Gastrocnemius medialis (tissue), 4 donors: ENCODE measurements around the gene COQ5. TPM values are rescaled to one million over a fixed set of nuclear protein-coding genes. Genes with fewer than 3 reads are reported as not detected.

Source experiments
- ATAC-seq, 2 donors: fragments of 150-250 bp; one replicate each; pipeline ENCODE4 v1.9.1; 2016
- DNase-seq, 2 donors: peaks; one replicate each; pipeline ENCODE4 v3.0.0-alpha.2; 2019
- H3K27ac ChIP-seq, 4 donors: fragments of 200-600 bp; sonication (generic); 1 replicate in 1 of 4; 2 replicates in 3 of 4; pipeline ENCODE4 v1.5.1; 2016 to 2018; ENCODE audit warnings: mild to moderate bottlenecking in 2 of 4, moderate library complexity in 1 of 4
- H3K27me3 ChIP-seq, 3 donors: fragments of 200-600 bp; sonication (generic) in 2 of 3; 1 replicate in 1 of 3; 2 replicates in 2 of 3; pipeline versions ENCODE4 v1.5.1 to v1.6.0; 2016 to 2019; ENCODE audit warnings: mild to moderate bottlenecking in 1 of 3, moderate library complexity in 1 of 3
- H3K36me3 ChIP-seq, 2 donors: fragments of 200-600 bp; sonication (generic) in 1 of 2; one replicate each; pipeline ENCODE4 v1.5.1; 2017 to 2018
- H3K4me1 ChIP-seq, 2 donors: fragments of 200-600 bp; sonication (generic) in 1 of 2; one replicate each; pipeline ENCODE4 v1.5.1; 2016 to 2017; ENCODE audit warnings: mild to moderate bottlenecking in 2 of 2
- H3K4me3 ChIP-seq, 4 donors: fragments of 200-600 bp; sonication (generic) in 3 of 4; 1 replicate in 1 of 4; 2 replicates in 3 of 4; pipeline ENCODE4 v1.5.1; 2016 to 2019; ENCODE audit warnings: mild to moderate bottlenecking in 2 of 4
- H3K9me3 ChIP-seq, 3 donors: fragments of 200-600 bp; sonication (generic) in 2 of 3; 1 replicate in 1 of 3; 2 replicates in 2 of 3; pipeline ENCODE4 v1.5.1; 2016 to 2019
- POLR2A ChIP-seq, 2 donors: fragments of 450-650 bp; IDR thresholded peaks; one replicate each; pipeline ENCODE4 v1.6.1; 2017; ENCODE audit warnings: antibody characterized with exemption in 2 of 2, mild to moderate bottlenecking in 2 of 2, moderate library complexity in 2 of 2
- in situ Hi-C, 4 donors: fragments of 200-750 bp; cut with MboI; loops; one replicate each; pipeline versions ENCODE4 v1.15.0 to v1.8.0; 2017; ENCODE audit warnings: low sequenced_read_pairs in 4 of 4
- intact Hi-C: fragments of 100-400 bp; cut with DNase I; formaldehyde crosslinking; loops from one replicate; pipeline ENCODE4 v1.15.1; 2023; ENCODE audit warnings: low total_unique reads
- total RNA-seq, 4 donors: library from RNA; depleted of rRNA; stranded (reverse); fragments of >200 nt; gene quantifications; one replicate each; pipeline versions ENCODE4 v1.1.0 to v1.2.3, GENCODE V29; 2016
- TF ChIP-seq, protein P1 (sequence below), 5 experiments: fragments of 450-650 bp in 3 of 5; fragments of 200-600 bp in 2 of 5; sonication (generic) in 2 of 5; IDR thresholded peaks in 4 of 5; conservative IDR thresholded peaks in 1 of 5; 1 replicate in 4 of 5; 2 replicates in 1 of 5; pipeline ENCODE4 v1.5.1; 2016 to 2019; ENCODE audit warnings: antibody characterized with exemption in 5 of 5, mild to moderate bottlenecking in 3 of 5, moderate library complexity in 3 of 5

Gene COQ5
- total RNA-seq, 4 donors from 2014 or later, result 34.5 to 47.3 (median 39.2) TPM

DNA sequence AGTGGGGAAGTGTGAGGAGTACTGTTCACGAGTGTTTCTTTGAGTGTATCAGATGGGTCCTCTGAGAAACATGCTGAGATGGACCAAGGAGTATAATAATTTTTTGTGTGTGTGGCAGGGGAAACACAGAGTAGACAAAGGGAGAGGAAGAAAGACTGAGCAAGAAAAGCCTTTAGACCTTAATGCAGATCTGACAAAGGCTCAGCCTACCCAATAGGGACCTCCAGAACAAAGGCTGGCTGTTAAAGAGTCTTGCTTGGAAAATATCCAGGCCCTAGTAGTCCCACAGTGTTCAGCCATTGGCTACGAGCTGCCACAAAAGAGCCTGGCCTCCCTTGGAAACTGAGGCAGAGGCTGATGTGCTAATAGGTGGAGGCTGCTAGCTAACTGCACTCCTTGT is 13.5 kb downstream of the COQ5 start:
- intact Hi-C loops, result no loop called here
- in situ Hi-C loops, result no loop called here
- ATAC-seq (no peak), DNase-seq (no peak)
- Histone ChIP-seq H3K27me3 (no peaks in the 10 kb centered on the region), H3K4me3 (no peak overlapping the region), H3K9me3 (no peaks in the 10 kb centered on the region), H3K27ac (no peak overlapping the region), H3K4me1 (no peaks in the 10 kb centered on the region), H3K36me3 (peaks cover 0 to 51% of the 10 kb centered on the region in 2 donors)
- no peak for TF ChIP-seq POLR2A (IDR thresholded peaks at IDR 0.05)
- TF ChIP-seq, protein P1, sequence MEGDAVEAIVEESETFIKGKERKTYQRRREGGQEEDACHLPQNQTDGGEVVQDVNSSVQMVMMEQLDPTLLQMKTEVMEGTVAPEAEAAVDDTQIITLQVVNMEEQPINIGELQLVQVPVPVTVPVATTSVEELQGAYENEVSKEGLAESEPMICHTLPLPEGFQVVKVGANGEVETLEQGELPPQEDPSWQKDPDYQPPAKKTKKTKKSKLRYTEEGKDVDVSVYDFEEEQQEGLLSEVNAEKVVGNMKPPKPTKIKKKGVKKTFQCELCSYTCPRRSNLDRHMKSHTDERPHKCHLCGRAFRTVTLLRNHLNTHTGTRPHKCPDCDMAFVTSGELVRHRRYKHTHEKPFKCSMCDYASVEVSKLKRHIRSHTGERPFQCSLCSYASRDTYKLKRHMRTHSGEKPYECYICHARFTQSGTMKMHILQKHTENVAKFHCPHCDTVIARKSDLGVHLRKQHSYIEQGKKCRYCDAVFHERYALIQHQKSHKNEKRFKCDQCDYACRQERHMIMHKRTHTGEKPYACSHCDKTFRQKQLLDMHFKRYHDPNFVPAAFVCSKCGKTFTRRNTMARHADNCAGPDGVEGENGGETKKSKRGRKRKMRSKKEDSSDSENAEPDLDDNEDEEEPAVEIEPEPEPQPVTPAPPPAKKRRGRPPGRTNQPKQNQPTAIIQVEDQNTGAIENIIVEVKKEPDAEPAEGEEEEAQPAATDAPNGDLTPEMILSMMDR (IDR thresholded peaks at IDR 0.05 in 4 of 5, conservative IDR thresholded peaks at IDR 0.05 in 1 of 5), result no peak

- in situ Hi-C loops, result no loop called here
- H3K27me3 ChIP-seq, result no peaks in the 10 kb centered on the region
- H3K36me3 ChIP-seq, result peaks cover 0 to 66% of the 10 kb centered on the region in 2 donors
- DNase-seq, result no peak
- TF ChIP-seq POLR2A (IDR thresholded peaks at IDR 0.05), result no peak
- TF ChIP-seq, protein P1 (IDR thresholded peaks at IDR 0.05 in 4 of 5, conservative IDR thresholded peaks at IDR 0.05 in 1 of 5), result no peak
- H3K4me3 ChIP-seq, result no peak overlapping the region
- H3K4me1 ChIP-seq, result no peaks in the 10 kb centered on the region
- H3K9me3 ChIP-seq, result no peaks in the 10 kb centered on the region
- no peak for ATAC-seq
- H3K27ac ChIP-seq, result no peak overlapping the region
- intact Hi-C loops, result no loop called here
Measured at GRCh38 chr12:120514002-120514401, 15.0 kb downstream of the COQ5 start.

GRCh38 chr12:120508537-120508936 is 20.4 kb downstream of the COQ5 start:
- intact Hi-C loops (no loop called here), in situ Hi-C loops (no loop called here)
- DNase-seq (no peak), ATAC-seq (no peak)
- peaks cover 0 to 68% of the 10 kb centered on the region in 2 donors for H3K36me3 ChIP-seq
- H3K4me3 ChIP-seq, result no peak overlapping the region
- no peaks in the 10 kb centered on the region for H3K9me3 ChIP-seq
- H3K27ac ChIP-seq, result no peak overlapping the region
- TF ChIP-seq POLR2A (IDR thresholded peaks at IDR 0.05), result no peak
- TF ChIP-seq, protein P1 (IDR thresholded peaks at IDR 0.05 in 4 of 5, conservative IDR thresholded peaks at IDR 0.05 in 1 of 5), result no peak
- H3K4me1 ChIP-seq, result no peaks in the 10 kb centered on the region
- no peaks in the 10 kb centered on the region for H3K27me3 ChIP-seq

DNA sequence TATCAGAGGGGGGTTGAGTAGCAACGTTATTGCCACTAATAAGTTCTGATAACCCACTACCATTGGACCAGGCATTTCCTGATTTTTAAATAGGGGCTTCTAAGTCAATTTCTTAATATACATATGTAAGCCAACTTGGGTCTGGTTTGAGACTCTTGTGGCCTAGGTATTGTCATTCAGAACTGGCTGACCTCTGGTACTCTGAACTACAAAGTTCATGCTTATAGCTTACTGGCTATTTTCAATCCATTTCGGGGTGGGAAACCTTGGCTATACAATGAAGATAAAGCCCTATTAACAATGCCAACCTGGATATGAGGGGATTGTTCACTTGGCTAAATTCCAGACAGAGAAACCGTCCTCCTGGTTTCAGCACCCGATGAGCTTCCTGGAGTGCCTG is 24.4 kb downstream of the COQ5 start:
- no peak for ATAC-seq

More for the DNA sequence above, 24.4 kb downstream of the COQ5 start:
- intact Hi-C loops, result no loop called here
- Histone ChIP-seq H3K27ac (no peak overlapping the region), H3K27me3 (no peaks in the 10 kb centered on the region), H3K4me1 (no peaks in the 10 kb centered on the region), H3K36me3 (peaks cover 0 to 56% of the 10 kb centered on the region in 2 donors), H3K9me3 (no peaks in the 10 kb centered on the region), H3K4me3 (no peak overlapping the region)
- no peak for DNase-seq
- TF ChIP-seq POLR2A (IDR thresholded peaks at IDR 0.05), result no peak
- TF ChIP-seq, protein P1 (IDR thresholded peaks at IDR 0.05 in 4 of 5, conservative IDR thresholded peaks at IDR 0.05 in 1 of 5), result no peak
- in situ Hi-C loops, result no loop called here
